ENCODE data around the gene CNOT6.

DNA sequence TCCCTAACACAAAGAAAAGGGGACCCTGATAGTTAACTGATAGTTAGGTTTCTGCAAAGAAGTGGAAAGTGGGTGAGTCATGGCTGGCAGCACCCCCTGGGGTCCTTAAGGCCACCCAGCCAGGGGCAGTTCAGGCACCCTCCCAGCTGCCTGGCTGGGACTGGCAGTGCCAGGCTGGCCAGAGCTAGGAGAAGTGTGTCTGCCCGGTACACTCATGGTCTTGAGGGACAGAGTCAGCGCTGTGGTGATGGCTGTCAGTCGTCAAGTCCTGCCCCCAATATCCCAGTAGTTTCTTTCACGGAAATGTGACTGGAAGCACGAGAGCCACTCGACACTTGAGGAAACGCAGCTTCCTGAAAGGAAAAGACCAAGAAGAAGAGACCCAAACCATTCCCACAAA is 22.3 kb upstream of the CNOT6 start:
- TF ChIP-seq, protein P1, sequence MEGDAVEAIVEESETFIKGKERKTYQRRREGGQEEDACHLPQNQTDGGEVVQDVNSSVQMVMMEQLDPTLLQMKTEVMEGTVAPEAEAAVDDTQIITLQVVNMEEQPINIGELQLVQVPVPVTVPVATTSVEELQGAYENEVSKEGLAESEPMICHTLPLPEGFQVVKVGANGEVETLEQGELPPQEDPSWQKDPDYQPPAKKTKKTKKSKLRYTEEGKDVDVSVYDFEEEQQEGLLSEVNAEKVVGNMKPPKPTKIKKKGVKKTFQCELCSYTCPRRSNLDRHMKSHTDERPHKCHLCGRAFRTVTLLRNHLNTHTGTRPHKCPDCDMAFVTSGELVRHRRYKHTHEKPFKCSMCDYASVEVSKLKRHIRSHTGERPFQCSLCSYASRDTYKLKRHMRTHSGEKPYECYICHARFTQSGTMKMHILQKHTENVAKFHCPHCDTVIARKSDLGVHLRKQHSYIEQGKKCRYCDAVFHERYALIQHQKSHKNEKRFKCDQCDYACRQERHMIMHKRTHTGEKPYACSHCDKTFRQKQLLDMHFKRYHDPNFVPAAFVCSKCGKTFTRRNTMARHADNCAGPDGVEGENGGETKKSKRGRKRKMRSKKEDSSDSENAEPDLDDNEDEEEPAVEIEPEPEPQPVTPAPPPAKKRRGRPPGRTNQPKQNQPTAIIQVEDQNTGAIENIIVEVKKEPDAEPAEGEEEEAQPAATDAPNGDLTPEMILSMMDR (conservative IDR thresholded peaks at IDR 0.05), result no peak
- no peak for TF ChIP-seq EZH2 (IDR thresholded peaks at IDR 0.05; ENCODE audit: low read depth)
